HK-2 (cell line): ENCODE data around the gene SEC22A.

Source experiments
- DNase-seq: peaks from one replicate; pipeline ENCODE4 v3.0.0-alpha.2; 2018; ENCODE audit not compliant: unreplicated experiment

Gene SEC22A

DNA sequence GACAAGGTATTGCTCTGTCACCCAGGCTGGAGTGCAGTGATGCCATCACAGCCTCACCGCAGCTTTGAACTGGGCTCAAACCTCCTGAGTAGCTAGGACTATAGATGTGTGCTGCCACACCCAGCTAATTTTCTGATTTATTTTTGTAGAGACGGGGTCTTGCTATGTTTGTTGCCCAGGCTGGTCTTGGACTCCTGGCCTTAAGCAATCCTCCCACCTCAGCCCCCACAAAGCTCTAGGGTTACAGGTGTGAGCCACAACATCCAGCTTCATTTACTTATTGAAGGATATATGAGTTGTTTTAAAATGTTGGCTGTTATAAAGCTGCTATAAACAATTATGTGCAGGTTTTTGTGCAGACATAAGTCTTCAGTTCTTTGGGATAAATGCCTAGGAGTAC is 62.2 kb downstream of the SEC22A start:
- DNase-seq = no peak

DNA sequence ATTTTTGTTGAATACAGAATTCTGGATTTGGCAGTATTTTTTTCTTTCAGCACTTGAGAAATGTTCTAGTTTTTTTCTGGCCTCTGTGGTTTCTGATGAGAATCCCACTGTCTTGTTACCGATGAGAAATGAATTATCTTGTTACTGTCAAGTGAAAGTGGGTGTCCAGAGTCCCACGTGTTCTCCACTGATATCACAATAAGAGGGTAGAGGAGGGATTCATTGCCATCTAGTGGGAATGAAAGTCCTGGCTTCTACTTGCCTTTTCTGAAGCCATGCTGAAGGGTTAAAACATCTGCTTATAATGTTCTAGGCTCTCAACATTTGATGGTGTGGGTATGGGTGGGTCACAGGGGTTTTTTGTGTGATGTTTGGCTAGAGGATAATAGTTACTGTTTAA is 66.1 kb downstream of the SEC22A start:
- DNase-seq = no peak

DNA sequence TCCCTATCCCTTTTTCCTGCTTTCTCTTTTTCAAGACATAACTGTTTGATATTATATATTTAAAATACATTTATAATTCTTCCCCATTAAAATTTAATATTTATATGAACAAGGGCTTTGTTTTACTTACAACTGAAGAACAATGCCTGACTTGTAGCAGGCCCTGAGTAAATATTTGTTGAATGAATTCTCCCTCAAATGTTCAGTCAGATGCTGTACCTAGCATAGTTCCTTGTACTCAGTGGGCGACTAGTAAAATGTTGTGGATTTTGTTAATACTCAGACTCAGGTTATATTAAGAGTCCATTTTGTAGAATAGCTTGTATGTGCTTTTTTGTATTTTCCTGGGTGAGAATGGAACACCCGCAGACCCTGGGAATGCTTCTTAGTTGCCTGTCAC is 69.1 kb downstream of the SEC22A start:
- DNase-seq = no peak

DNA sequence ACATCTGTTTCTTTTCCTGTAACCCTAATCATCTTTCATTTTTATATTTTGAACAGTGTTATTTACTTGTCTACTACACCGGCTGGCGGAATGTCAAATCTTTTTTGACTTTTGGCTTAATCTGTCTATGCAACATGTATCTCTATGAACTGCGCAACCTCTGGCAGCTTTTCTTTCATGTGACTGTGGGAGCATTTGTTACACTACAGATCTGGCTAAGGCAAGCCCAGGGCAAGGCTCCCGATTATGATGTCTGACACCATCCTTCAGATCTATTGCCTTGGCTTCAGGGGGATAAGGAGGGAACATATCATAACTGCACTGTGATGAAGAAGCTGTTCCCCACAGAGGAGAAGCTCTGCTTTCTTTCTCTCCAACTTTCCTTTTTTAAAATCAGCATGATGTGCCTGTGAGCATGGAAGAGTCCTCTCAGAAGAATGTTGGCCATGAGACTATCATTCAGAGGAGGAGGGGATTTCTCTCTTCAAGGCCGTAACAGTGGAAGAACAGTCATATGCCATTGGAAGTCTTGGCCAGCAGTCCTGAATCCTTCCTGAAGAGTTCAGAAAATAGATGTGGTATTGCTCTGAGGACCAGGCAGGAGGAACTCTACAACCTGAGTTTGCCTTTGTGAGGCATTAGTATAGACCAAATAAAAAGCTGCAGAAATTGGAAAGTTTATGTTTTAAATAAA is 69.9 kb downstream of the SEC22A start:
- DNase-seq = no peak

DNA sequence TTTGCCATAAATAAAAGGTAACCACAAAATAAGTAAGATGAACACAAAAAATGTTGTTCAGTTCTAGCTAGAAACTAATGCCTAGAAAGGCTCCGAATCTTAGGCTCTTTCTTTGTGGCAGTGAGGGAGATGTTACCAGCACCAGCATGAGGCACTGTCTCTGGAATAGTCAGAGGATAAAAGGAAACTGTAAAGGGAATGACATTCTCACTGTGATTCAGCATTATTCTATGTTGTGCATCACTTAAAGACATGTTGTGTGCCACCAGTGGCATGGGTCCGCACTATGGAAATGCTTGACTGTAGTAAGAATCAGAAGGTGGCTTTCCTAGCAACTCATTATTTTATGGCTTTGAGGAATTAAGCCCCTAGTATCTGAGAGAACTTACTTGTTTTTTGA is 70.8 kb downstream of the SEC22A start:
- no peak for DNase-seq

DNA sequence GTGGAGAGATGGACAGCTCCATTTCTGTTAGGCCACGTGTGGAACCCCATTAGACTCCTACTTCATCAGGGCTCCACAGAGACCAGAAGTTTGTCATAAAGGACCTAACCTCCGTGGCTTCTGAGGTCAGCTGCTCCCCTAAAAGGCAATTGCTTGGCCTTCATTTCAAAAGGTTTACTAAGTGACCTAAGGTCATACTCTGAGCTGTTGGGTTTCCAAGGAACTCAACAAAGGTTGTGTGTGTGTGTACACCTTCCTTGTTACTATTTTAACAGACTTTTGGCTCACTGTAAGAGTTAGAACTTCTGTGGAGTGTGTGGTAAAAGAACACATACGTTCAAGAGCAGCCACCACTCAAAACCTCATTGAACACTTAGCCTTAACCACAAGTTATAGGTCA is 73.9 kb downstream of the SEC22A start:
- no peak for DNase-seq

DNA sequence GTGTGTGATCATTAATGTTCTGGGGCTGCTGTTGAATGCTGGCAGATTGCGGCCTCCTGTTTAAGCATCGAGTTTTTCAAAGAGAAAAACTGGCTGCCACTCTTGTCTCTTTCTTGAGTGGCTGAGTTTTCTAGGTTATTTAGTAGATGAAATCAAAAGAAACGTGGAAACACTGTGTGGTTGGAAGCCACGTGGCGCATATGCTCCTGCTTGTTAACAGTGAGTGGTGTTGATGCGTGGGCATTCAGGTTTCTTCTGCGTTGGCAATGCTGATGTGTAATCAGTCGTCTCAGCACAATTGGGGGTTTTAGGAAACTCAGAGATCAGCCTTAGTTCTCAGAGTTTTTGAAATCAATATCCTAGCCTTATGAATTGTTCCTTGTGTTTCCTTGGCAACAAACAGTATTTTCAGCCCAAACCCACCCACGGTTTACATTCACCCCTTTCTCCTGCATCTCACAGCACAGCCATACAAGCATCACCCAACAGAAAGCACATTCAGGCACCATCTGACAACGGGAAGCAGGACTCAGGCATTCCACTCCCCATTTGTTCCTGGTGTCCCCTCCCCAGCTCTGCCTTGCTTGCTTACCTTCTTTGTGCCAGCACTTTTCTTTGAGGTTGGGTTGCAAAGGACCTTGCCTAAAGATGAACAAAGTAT is 74.7 kb downstream of the SEC22A start:
- no peak for DNase-seq

DNA sequence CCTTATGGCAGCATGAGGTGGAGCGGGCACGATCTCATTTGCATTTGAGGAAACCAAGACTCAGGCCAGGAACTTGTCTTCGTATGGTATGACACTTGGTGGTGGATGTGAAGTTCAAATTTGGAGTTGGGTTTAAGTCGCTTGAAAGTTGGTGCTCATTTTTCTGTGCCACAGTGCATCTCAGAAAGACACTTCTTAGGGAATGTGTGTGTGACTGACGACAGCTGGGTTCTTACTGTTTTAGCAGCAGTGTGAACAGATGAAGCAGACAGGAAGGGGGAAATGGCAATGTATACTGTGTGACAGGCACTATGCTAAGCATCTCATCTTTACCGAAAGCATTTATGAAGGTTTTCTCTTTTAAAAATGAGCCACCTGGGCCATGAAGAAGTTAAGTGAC is 75.4 kb downstream of the SEC22A start:
- DNase-seq = no peak

DNA sequence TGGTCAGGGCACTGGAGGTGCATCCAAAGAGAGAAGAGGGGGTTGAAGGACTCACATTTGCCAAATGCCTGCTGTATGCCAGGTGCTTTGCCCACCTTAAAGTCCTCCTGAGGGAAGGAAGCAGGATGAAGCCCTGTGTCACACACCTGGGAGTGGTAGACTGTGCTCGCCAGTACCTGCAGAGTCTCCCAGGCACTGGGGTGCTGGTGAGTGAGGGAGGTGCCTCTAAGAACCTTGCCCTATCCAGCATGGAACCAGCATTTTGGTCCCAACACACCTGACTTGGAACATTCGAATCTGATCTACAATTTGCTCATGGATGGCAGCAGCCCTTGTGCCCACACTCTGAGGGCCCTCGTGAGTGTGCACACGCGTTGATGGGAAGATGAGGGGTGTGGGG is 76.7 kb downstream of the SEC22A start:
- DNase-seq = no peak

DNA sequence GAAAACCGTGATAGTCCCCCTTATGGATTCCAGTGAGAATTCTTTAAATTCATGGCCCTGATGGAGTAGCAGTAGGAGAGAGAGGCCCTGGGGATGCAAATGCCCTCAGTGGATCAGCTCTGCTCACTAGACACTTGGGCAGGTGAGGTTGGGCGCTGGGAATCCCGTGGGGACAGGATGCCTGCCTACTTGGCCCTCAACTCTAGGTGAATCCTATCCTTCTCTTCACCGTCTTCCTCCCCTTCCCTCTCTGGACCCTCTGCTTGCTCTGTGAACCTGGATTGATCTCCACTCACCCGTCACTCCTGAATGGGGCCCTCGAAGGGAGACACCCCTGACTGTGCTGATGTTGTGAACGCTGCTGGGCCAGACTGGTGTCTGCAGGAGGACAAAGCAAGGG is 77.4 kb downstream of the SEC22A start:
- no peak for DNase-seq

DNA sequence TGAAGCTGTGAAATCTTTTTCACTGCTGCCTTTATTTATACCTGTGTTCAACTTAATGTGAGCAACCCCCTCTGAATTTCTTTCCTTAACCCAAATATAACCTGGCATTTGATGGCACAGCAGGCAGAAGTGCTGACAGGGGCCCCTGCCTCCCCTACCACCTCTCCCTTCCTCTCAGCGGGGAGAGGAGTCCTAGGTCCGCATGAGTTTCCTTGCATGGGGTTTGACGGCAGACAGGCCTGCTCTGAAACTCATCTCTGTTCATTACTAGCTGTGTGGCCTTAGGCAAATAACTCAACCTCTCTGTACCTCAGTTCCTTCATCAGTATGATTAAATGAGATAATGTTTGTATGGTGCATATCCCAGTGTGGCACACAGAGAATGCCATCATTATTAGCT is 79.7 kb downstream of the SEC22A start:
- DNase-seq = no peak

DNA sequence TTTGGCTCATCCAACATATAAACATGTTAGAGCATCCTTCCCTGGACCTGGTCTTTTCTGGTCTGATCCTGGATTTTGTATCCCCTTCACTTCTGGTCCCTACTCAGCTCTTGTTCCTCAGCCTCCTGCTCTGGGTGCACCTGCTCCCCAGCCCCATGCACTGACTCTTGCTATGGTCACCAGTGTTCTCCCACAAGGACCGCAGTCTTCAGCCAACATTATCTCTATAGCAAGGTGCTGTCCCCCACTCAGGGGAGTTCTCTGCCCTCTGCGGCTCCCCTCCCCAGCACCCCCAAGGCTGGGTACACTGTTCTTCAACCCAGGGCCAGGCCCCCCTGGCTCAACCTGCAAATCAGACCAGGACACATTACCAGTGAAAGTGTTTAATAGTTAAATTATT is 80.2 kb downstream of the SEC22A start:
- DNase-seq = no peak

DNA sequence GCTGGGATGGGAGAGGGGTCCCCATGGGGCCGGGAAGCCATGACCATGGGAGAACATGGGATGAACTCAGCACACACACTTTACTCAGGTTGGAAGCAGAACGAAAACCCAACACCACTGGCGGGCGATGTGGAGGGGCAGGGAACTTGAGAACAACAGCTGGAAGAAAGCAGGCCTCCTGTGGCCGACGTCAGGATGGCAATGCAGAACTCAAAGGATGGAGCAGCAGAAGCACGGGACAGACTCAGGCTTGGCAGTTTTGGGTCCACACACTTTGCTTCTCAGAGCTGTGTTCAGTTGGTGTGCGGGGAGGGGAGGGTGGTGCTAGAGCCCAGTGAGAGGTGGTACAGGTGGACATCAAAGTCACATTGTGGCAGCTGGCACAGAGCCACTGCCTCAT is 80.7 kb downstream of the SEC22A start:
- DNase-seq = no peak

DNA sequence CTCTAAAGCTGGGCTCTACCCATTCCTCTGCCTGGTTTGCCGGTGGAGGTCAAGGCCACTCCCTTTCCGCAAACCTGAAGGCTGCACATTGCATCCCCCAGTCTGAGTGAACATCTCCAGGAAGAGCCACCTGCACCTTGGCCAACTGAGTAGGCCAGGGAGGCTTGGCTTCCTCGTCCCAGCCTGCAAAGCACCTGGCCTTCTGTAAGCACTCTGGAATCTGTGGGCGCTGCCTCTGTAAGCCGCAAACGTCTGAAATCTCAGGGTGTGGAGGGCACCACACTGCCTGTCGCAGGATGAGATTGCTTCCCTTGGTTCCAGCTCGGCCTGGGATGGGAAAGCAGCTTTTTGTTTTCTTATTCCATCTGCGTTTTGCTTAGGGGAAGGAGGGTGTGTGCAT is 81.3 kb downstream of the SEC22A start:
- no peak for DNase-seq

DNA sequence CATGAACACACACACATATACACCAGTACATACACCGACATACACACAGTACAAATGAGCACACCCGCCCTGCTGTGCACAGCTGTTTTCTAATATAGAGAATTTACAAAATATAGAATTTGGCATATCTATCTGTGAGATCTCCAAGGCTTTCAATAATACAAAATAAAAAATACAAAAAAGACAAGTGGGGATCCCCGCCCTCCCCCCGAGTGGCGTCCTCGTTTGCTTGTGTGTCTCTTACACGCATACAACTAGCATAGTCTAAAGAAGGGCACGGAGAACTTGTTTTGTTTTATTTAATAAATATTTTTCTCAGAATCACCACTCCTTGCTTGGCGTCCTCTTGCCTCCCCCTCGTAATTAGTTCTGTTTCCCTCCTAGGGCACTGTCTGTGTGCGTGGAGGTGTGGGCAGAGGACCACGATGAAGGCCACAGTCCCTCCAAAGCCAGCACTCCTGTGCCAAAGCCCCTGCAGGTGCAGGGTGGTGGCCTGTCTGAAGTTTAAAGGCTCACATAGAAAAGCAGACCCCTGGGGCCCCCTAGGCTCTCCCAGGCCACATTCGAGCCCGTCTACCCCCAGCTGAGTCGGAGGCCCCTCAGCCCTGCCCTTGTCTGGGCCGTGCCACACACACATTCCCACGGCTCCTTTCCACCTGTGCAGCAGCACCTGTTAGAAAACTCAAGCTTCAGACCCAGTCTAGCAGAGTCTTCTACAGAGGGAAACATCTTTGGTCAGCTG is 82.1 kb downstream of the SEC22A start:
- DNase-seq = no peak

DNA sequence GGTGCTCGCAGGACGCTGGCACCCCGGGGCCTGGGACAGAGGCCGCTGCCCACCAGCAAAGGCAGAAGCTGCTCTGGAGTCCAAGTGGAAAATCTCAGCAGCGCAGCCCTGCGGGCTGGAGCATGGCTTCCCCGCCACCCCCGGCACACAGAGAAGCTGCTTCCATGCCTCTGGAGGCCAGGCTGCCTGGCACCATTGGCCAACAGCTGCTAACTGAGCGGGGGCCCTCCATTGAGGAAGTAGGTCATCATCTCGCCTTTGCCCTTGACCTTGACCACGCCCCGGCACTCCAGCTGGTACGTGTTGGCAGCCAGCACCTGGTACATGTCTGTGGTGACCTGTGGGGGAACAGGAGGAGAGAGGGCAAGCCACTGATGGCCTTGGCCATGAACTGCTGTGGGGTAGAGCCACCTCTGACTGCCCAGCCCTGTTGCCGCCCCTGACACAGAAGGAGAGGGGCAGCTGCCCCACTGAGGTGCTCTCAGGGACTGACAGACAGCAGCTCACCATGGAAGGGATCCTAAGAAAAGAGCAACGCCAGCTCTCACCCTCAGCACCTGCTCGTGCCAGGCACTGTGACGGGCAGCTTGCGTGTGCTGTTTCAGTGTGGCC is 82.8 kb downstream of the SEC22A start:
- DNase-seq = no peak

DNA sequence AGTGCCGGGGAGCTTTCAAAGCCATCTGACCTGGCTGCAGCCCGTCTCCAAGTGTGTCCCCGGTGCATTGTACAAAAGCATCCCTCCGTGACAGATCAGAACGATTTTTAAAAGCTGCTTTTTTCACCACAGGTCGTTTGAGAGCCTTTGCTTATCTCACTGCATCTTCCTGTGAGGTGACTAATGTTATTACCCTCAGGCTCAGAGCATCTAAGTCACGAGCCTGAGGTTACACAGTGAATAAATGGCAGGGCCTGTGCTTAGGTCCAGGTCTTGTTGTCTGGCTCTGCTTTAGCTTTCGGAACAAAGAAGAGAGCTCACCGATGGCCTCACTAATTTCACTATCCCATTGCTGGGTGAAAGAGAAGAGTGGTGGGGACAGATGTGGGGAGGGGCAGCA is 83.3 kb downstream of the SEC22A start:
- no peak for DNase-seq

DNA sequence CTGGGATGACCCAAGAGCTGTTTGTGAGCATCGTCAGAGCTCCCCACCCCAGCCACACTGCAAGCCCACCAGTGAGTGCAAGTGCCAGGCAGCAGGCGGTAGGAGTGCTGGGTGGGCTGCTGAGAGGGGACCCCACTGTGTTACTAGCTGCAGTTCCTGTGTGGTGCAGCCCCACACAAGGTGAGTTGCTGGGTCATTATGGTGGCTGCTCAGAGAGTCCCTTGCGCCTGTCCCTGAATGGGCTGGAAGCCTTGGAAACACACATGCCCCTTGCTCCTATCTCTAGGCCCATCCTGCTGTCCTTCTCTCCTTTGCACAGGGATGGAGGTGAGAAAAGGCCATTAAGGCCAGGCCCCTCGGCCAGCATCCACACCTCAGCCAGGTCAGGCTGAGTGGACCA is 83.7 kb downstream of the SEC22A start:
- DNase-seq = no peak

DNA sequence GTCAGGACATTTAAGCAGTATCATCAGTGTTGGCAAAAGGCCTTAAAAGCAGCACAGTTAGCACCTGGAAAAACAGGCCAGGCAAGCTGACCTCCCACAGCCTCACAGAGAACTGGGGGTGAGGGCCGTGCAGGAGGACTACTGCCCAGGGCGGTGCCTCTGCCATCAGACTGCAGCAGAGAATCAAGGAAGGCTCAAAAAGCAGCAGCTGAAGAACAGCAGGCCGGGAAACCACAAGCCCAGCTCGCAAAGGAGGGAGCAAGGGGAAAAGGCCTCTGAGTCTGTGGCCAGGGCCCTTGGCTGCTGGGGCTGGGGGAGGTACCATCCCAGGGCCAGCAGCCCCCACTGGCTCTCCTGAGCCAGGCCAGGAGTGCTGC is 84.2 kb downstream of the SEC22A start:
- no peak for DNase-seq

DNA sequence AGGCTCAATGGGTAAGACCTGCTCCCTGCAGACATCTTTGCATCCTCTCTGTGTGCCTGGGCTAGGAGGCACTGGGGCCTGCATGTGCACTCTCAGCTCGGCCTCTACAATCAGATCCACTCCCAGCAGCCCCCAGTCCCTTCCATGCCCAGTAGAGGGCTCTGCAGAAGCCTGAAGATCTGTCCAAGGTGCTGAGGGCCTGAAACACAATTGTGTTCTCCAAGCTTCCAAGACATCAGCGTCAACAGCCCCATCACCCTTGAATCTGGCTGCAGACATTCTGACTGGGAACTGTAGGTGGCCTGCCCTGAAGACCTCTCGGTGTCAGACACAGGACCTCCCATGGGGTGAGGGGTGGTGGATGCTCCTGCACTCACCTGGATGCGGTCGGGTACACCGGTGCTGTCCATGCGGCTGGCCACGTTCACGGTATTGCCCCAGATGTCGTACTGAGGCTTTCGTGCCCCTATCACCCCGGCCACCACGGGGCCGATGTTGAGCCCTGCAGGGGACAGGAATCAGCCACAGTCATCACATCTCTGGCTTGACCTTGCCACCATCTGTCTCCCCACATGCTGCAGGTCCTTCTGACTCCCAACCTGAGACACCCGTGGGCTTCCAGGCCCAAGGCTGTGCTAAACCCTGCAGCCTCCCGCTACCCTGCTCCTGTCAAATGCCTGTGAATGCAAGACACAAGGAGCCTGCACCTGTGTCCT is 84.7 kb downstream of the SEC22A start:
- DNase-seq = peak; percentile 69

DNA sequence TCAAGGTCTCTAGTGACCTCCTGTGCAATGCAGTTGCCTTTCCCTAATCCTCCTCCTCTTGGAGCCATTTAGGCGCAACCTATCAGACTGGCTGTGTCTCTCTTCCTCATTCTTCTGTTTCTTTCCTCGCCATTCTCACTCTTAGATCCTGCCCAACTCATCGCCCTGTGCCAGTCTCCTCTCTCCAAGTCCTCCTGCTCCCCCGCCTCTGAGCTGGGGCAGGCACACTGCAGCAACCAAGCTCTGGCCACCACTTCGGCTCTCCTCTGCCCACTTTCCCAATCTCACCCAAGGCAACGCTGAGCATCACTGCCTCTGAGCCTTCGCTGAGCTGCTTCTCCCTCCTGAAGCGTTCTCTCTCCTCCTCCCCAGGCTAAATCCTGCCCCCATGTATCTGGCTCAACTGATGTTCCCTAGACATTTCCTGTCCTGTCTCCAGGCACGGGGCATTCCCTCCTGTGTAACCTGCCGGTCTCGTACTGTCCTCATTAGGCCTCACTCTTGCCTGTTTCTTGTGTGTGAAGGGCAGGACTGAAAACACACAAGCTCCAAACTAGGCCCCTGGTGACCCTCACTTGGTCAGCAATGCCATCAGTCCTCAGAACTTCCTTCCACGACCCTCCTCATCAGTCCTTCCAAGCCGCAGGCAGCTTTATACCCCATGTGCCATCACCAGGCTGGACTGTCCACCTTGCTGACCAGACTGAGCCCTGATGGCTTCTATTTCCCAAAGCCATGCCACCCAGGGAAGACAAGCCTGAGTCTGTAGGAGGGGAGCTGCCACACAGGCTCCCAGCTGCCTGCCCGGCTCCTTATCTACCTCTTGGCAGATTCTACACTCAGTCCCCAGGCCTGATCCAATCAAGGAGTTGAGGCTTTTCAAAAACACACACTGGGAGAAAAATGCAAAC is 85.6 kb downstream of the SEC22A start:
- no peak for DNase-seq
